H9 (cell line): Measurements from ENCODE around the gene SELENOH. TPM values are rescaled to one million over a fixed set of nuclear protein-coding genes. Genes with fewer than 3 reads are reported as not detected.

ENCODE experiments used
- DNase-seq: peaks from one replicate; pipeline ENCODE4 v3.0.0-alpha.2; 2017
- H2AFZ ChIP-seq: one replicate; pipeline ENCODE4 v1.6.1; 2013; ENCODE audit warnings: mild to moderate bottlenecking, low read length, control low read depth, moderate library complexity
- H2AK5ac ChIP-seq: 2 replicates; pipeline ENCODE4 v1.6.1; 2013; ENCODE audit warnings: low read length, control low read depth, mixed read lengths; ENCODE audit not compliant: insufficient read length
- H2BK120ac ChIP-seq: one replicate; pipeline ENCODE4 v1.6.1; 2013; ENCODE audit warnings: low read depth, mild to moderate bottlenecking, low read length, control low read depth, inconsistent platforms; ENCODE audit not compliant: poor library complexity, severe bottlenecking
- H2BK12ac ChIP-seq: 2 replicates; pipeline ENCODE4 v1.6.1; 2013; ENCODE audit warnings: low read length, control low read depth, mixed read lengths, low read depth; ENCODE audit not compliant: insufficient read length
- H2BK15ac ChIP-seq: 2 replicates; pipeline ENCODE4 v1.6.1; 2013; ENCODE audit warnings: low read depth, low read length, control low read depth
- H2BK20ac ChIP-seq: one replicate; pipeline ENCODE4 v1.6.1; 2013; ENCODE audit warnings: low read depth, mild to moderate bottlenecking, low read length, control low read depth, inconsistent platforms; ENCODE audit not compliant: poor library complexity, severe bottlenecking
- H2BK5ac ChIP-seq: 2 replicates; pipeline ENCODE4 v1.6.1; 2013; ENCODE audit warnings: low read length, control low read depth, mixed read lengths; ENCODE audit not compliant: insufficient read length
- H3K14ac ChIP-seq: 2 replicates; pipeline ENCODE4 v1.6.1; 2013; ENCODE audit warnings: low read length, control low read depth; ENCODE audit not compliant: insufficient read depth
- H3K18ac ChIP-seq: 2 replicates; pipeline ENCODE4 v1.6.1; 2013; ENCODE audit warnings: low read depth, mild to moderate bottlenecking, mixed read lengths, low read length, control low read depth; ENCODE audit not compliant: insufficient read length
- H3K23ac ChIP-seq: 2 replicates; pipeline ENCODE4 v1.6.1; 2013; ENCODE audit warnings: low read length, control low read depth, mixed read lengths, low read depth; ENCODE audit not compliant: insufficient read length
- H3K23me2 ChIP-seq: 2 replicates; pipeline ENCODE4 v1.6.1; 2013; ENCODE audit warnings: low read depth, mild to moderate bottlenecking, mixed read lengths, low read length, control low read depth; ENCODE audit not compliant: insufficient read length, poor library complexity, severe bottlenecking
- H3K27ac ChIP-seq: 2 replicates; pipeline ENCODE4 v1.5.1; 2013; ENCODE audit warnings: low read length, control low read depth, mixed read lengths, low read depth; ENCODE audit not compliant: insufficient read length
- H3K27me3 ChIP-seq: 2 replicates; pipeline ENCODE4 v1.6.1; 2013; ENCODE audit warnings: low read length, control low read depth, inconsistent platforms; ENCODE audit not compliant: insufficient read depth
- H3K4ac ChIP-seq: 2 replicates; pipeline ENCODE4 v1.6.1; 2013; ENCODE audit warnings: low read depth, mild to moderate bottlenecking, control low read depth, inconsistent platforms, low read length, moderate library complexity
- H3K4me1 ChIP-seq: 2 replicates; pipeline ENCODE4 v1.6.1; 2013; ENCODE audit warnings: low read length, control low read depth, inconsistent platforms; ENCODE audit not compliant: insufficient read depth
- H3K4me2 ChIP-seq: 2 replicates; pipeline ENCODE4 v1.6.1; 2013; ENCODE audit warnings: low read length, control low read depth, mixed read lengths; ENCODE audit not compliant: insufficient read length, insufficient read depth
- H3K56ac ChIP-seq: 2 replicates; pipeline ENCODE4 v1.6.1; 2013; ENCODE audit warnings: low read depth, mild to moderate bottlenecking, mixed read lengths, low read length, control low read depth; ENCODE audit not compliant: insufficient read length
- H3K79me1 ChIP-seq: 2 replicates; pipeline ENCODE4 v1.6.1; 2013; ENCODE audit warnings: low read depth, mild to moderate bottlenecking, moderate library complexity, low read length, control low read depth, inconsistent platforms; ENCODE audit not compliant: insufficient read depth, poor library complexity, severe bottlenecking
- H3K79me2 ChIP-seq: 2 replicates; pipeline ENCODE4 v1.6.1; 2013; ENCODE audit warnings: low read length, control low read depth, inconsistent platforms; ENCODE audit not compliant: insufficient read depth
- H3K9ac ChIP-seq: 2 replicates; pipeline ENCODE4 v1.6.1; 2013; ENCODE audit warnings: low read length, control low read depth, mixed read lengths; ENCODE audit not compliant: insufficient read length; ENCODE audit errors: extremely low read depth
- H3K9me3 ChIP-seq: one replicate; pipeline ENCODE4 v1.6.1; 2013; ENCODE audit warnings: low read depth, low read length, inconsistent platforms; ENCODE audit not compliant: control insufficient read depth
- H3T11ph ChIP-seq: one replicate; pipeline ENCODE4 v1.6.1; 2013; ENCODE audit warnings: mild to moderate bottlenecking, low read length, control low read depth, inconsistent platforms
- H4K20me1 ChIP-seq: one replicate; pipeline ENCODE4 v1.6.1; 2013; ENCODE audit not compliant: control insufficient read depth, insufficient read length, insufficient read depth
- H4K5ac ChIP-seq: 2 replicates; pipeline ENCODE4 v1.6.1; 2013; ENCODE audit warnings: low read depth, mild to moderate bottlenecking, mixed read lengths, low read length, control low read depth; ENCODE audit not compliant: insufficient read length
- H4K8ac ChIP-seq: replicated peaks from 2 replicates; pipeline ENCODE4 v1.6.1; 2013; ENCODE audit warnings: low read length, control low read depth, mixed read lengths, low read depth; ENCODE audit not compliant: insufficient read length
- H4K91ac ChIP-seq: 2 replicates; pipeline ENCODE4 v1.6.1; 2013; ENCODE audit warnings: low read depth, mild to moderate bottlenecking, moderate library complexity, mixed read lengths, low read length, control low read depth; ENCODE audit not compliant: insufficient read length
- H3K27ac Mint-ChIP-seq, 3 experiments: 2 replicates in 2 of 3; 3 replicates in 1 of 3; pipeline ENCODE4 v1.8.0; 2020 to 2021; ENCODE audit warnings: mixed read lengths in 3 of 3, mild to moderate bottlenecking in 1 of 3, moderate library complexity in 1 of 3
- H3K27me3 Mint-ChIP-seq: 2 replicates; pipeline ENCODE4 v1.8.0; 2021; ENCODE audit warnings: low read depth, mild to moderate bottlenecking, moderate library complexity, mixed read lengths
- H3K36me3 Mint-ChIP-seq, 3 experiments: 2 replicates in 2 of 3; 3 replicates in 1 of 3; pipeline ENCODE4 v1.8.0; 2020 to 2021; ENCODE audit warnings: low read depth in 3 of 3, mixed read lengths in 3 of 3; ENCODE audit not compliant: insufficient read depth in 1 of 3
- H3K4me1 Mint-ChIP-seq, 2 experiments: 2 replicates each; pipeline ENCODE4 v1.8.0; 2020; ENCODE audit warnings: mixed read lengths in 2 of 2
- H3K4me3 Mint-ChIP-seq, 2 experiments: 2 replicates in 1 of 2; 3 replicates in 1 of 2; pipeline ENCODE4 v1.8.0; 2020 to 2021; ENCODE audit warnings: mild to moderate bottlenecking in 2 of 2, mixed read lengths in 2 of 2, moderate library complexity in 1 of 2
- H3K9me3 Mint-ChIP-seq, 2 experiments: 2 replicates in 1 of 2; 3 replicates in 1 of 2; pipeline ENCODE4 v1.8.0; 2020; ENCODE audit warnings: mild to moderate bottlenecking in 2 of 2, mixed read lengths in 2 of 2, moderate library complexity in 1 of 2
- CTCF ChIP-seq: fragments of 200-600 bp; sonication (generic); conservative IDR thresholded peaks from 3 replicates; pipeline ENCODE4 v1.8.0; 2021; ENCODE audit warnings: antibody characterized with exemption, mild to moderate bottlenecking
- WGBS: extraction: QIAGEN DNeasy Blood & Tissue Kit; methylation state at CpG from one replicate; pipeline ENCODE4 v1.1.7; 2013; ENCODE audit warnings: missing lambda C conversion rate, low lambda C conversion rate, mixed read lengths; ENCODE audit not compliant: insufficient read length; ENCODE audit errors: extremely low coverage; 5-methylcytosine and 5-hydroxymethylcytosine counted together
- total RNA-seq: library from RNA; stranded (reverse); gene quantifications from 2 replicates; pipeline ENCODE4 v1.2.1, GENCODE V29; 2021

The SELENOH gene
- total RNA-seq, 1 experiment from 2014 or later, result 251 TPM

GRCh38 chr11:57700425-57700824 is 40.9 kb upstream of the SELENOH start:
- H3K27ac ChIP-seq, result no peak overlapping the region
- no peaks in the 10 kb centered on the region for H3K27me3 ChIP-seq
- no peaks in the 10 kb centered on the region for H3K27me3 Mint-ChIP-seq
- no peak overlapping the region for H2BK15ac ChIP-seq
- no peak overlapping the region for H2BK5ac ChIP-seq
- H3T11ph ChIP-seq, result no peak overlapping the region
- no peaks in the 10 kb centered on the region for H3K23me2 ChIP-seq
- no peak overlapping the region for H3K9ac ChIP-seq
- H2AFZ ChIP-seq, result no peak overlapping the region
- no peak for DNase-seq
- H2BK12ac ChIP-seq, result no peak overlapping the region
- H3K56ac ChIP-seq, result no peak overlapping the region
- whole genome bisulfite sequencing, result no CpG with 5 or more reads among the region's 3 CpGs
- peak overlapping the region in 1 of 3 experiments; percentile 75; a peak in 3 of 7 replicates for H3K27ac Mint-ChIP-seq
- no peak overlapping the region for H3K4me3 Mint-ChIP-seq
- no peak overlapping the region for H4K5ac ChIP-seq
- H3K36me3 Mint-ChIP-seq, result peaks cover 41 to 79% (median 66%) of the 10 kb centered on the region in 3 experiments; a peak in 6 of 7 replicates
- no peaks in the 10 kb centered on the region for H3K79me1 ChIP-seq
- no peak overlapping the region for H3K4me2 ChIP-seq
- TF ChIP-seq CTCF, result peak; percentile 38
- H2BK20ac ChIP-seq, result no peak overlapping the region
- no peaks in the 10 kb centered on the region; a peak in 1 of 4 replicates for H3K4me1 Mint-ChIP-seq
- H4K8ac ChIP-seq, result no peak overlapping the region
- H3K23ac ChIP-seq, result no peak overlapping the region
- H3K79me2 ChIP-seq, result no peaks in the 10 kb centered on the region
- H2AK5ac ChIP-seq, result no peak overlapping the region
- no peak overlapping the region for H4K91ac ChIP-seq
- H4K20me1 ChIP-seq, result no peaks in the 10 kb centered on the region
- H3K9me3 Mint-ChIP-seq, result no peaks in the 10 kb centered on the region
- no peak overlapping the region for H3K18ac ChIP-seq
- H3K14ac ChIP-seq, result no peak overlapping the region
- H2BK120ac ChIP-seq, result no peak overlapping the region
- H3K4me1 ChIP-seq, result no peaks in the 10 kb centered on the region
- H3K4ac ChIP-seq, result no peak overlapping the region
- H3K9me3 ChIP-seq, result no peaks in the 10 kb centered on the region
